Measurements from ENCODE around the gene HOXD12. TPM values are rescaled to one million over a fixed set of nuclear protein-coding genes. Genes with fewer than 3 reads are reported as not detected.

The HOXD12 gene
- total RNA-seq, 4 donors from 2014 or later = not detected

GRCh38 chr2:176140513-176141317, 41.1 kb downstream of the HOXD12 start:
- no peak for TF ChIP-seq CTCF (IDR thresholded peaks at IDR 0.05; ENCODE audit: low read depth)

GRCh38 chr2:176142281-176142680, 42.7 kb downstream of the HOXD12 start:
- no peak for TF ChIP-seq CTCF (IDR thresholded peaks at IDR 0.05; ENCODE audit: low read depth)

GRCh38 chr2:176145085-176145969, 45.7 kb downstream of the HOXD12 start:
- no peak for TF ChIP-seq CTCF (IDR thresholded peaks at IDR 0.05; ENCODE audit: low read depth)

- TF ChIP-seq CTCF (IDR thresholded peaks at IDR 0.05; ENCODE audit: low read depth) = no peak
These were observed 46.5 kb downstream of the HOXD12 start for GRCh38 chr2:176146101-176146500.

GRCh38 chr2:176146645-176147044, 47.0 kb downstream of the HOXD12 start:
- no peak for TF ChIP-seq CTCF (IDR thresholded peaks at IDR 0.05; ENCODE audit: low read depth)

- no peak for TF ChIP-seq CTCF (IDR thresholded peaks at IDR 0.05; ENCODE audit: low read depth)
These were observed 47.7 kb downstream of the HOXD12 start for GRCh38 chr2:176147210-176147799.

Measured in subcutaneous adipose tissue (tissue), 4 donors.